ENCODE data around the gene GRM7. TPM values are rescaled to one million over a fixed set of nuclear protein-coding genes. Genes with fewer than 3 reads are reported as not detected.

Gene GRM7
- total RNA-seq, 2 donors from 2014 or later, result 0.68 to 3.9 TPM

DNA sequence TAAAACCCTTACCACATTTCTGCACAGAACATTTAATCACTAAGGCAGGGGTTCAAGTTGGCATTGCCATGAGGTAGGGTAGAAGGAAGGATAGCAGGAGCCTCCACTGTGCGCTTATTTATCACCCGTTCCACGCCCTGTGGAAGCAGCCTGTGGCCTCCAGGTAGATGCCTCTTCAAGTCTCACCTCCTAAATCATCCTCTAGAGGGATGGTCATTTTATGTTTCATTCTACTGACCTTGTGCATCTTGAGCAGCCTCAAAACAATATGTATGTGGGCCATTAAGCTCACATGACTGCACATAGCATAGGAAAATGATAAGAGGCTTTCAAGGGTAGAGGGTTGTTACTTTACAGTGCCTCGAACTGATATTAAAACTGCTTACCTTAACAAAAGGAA lies 546.2 kb downstream of the GRM7 start:
- Histone ChIP-seq H3K4me1 (ENCODE audit: control insufficient read depth in 1 of 2, low read depth in 2 of 2) (no peaks in the 10 kb centered on the region), H3K36me3 (no peaks in the 10 kb centered on the region), H3K27ac (no peak overlapping the region), H3K27me3 (replicated peaks; ENCODE audit: insufficient read depth) (no peaks in the 10 kb centered on the region), H3K4me3 (no peak overlapping the region), H3K9me3 (no peaks in the 10 kb centered on the region)
- DNase-seq (ENCODE audit: low spot score) (no peak), ATAC-seq (ENCODE audit: insufficient number of reproducible peaks, low FRiP score, low read depth) (no peak)
- TF ChIP-seq, protein P1, sequence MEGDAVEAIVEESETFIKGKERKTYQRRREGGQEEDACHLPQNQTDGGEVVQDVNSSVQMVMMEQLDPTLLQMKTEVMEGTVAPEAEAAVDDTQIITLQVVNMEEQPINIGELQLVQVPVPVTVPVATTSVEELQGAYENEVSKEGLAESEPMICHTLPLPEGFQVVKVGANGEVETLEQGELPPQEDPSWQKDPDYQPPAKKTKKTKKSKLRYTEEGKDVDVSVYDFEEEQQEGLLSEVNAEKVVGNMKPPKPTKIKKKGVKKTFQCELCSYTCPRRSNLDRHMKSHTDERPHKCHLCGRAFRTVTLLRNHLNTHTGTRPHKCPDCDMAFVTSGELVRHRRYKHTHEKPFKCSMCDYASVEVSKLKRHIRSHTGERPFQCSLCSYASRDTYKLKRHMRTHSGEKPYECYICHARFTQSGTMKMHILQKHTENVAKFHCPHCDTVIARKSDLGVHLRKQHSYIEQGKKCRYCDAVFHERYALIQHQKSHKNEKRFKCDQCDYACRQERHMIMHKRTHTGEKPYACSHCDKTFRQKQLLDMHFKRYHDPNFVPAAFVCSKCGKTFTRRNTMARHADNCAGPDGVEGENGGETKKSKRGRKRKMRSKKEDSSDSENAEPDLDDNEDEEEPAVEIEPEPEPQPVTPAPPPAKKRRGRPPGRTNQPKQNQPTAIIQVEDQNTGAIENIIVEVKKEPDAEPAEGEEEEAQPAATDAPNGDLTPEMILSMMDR (IDR thresholded peaks at IDR 0.05), result no peak

DNA sequence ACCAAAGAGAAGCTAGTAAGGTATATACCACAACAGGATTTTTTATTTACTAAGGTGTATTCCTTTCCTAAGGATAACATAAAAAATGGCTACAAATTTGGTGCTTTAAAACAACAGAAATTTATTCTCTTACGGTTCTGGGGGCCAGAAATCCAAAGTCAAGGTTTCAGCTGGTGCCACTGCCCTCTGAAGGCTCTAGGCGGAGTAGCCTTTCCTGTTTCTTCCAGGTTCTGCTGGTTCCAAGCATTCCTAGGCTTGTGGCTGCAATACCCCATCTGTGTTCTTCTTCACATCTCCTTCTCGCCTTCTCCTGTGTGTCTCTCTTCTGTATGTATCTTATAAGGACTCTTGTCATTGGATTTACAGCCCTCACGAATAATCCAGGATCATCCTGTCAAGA lies 549.9 kb downstream of the GRM7 start:
- no peaks in the 10 kb centered on the region for H3K36me3 ChIP-seq

DNA sequence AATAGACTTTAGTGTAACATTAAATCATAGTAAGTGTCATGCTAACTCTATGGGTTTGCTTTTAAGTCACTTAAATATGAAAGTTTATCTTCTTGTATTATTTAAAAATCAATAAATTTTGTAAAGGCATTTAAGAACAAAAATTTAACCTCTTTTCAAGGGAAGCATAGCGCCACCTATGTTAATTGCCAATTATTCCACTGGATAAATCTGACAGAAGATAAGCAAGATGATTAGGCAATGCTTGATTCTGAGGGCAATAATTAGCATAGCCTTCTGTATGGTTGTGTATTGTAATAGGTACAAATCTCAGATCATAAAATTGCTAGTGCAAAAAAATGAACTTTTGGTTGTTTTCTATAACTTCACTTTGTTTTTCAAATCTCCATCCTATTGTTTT lies 560.1 kb downstream of the GRM7 start:
- TF ChIP-seq, protein P1 (IDR thresholded peaks at IDR 0.05), result no peak

More for the DNA sequence above, 549.9 kb downstream of the GRM7 start:
- ATAC-seq (ENCODE audit: insufficient number of reproducible peaks, low FRiP score, low read depth) (no peak), DNase-seq (ENCODE audit: low spot score) (no peak)
- H3K9me3 ChIP-seq, result no peaks in the 10 kb centered on the region
- TF ChIP-seq, protein P1 (IDR thresholded peaks at IDR 0.05), result no peak
- H3K27me3 ChIP-seq (replicated peaks; ENCODE audit: insufficient read depth), result no peaks in the 10 kb centered on the region
- no peak overlapping the region for H3K4me3 ChIP-seq
- H3K4me1 ChIP-seq (ENCODE audit: control insufficient read depth in 1 of 2, low read depth in 2 of 2), result no peaks in the 10 kb centered on the region
- no peak overlapping the region for H3K27ac ChIP-seq

DNA sequence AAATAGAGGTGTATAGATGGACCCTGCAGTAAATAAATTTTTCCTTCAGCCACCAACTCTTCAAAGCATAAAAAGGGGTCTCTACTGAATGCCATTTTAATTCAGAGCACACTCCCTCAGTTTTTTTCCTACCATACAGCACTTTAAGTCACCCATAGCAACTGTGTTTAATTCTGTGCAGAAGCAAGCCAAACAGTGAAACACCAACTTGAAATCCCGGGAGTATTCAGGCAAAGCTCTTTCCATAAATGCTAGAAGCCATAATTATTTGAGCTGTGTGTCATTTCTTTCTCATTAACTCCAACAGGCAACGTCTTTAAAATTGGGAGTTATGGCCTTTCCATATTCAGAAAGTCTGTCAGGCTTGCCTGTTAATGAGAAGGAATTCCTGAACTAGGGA lies 562.1 kb downstream of the GRM7 start:
- ATAC-seq (ENCODE audit: insufficient number of reproducible peaks, low FRiP score, low read depth), result no peak
- no peak overlapping the region for H3K4me3 ChIP-seq

More for the DNA sequence above, 560.1 kb downstream of the GRM7 start:
- DNase-seq (ENCODE audit: low spot score), result no peak
- H3K4me3 ChIP-seq, result no peak overlapping the region
- no peaks in the 10 kb centered on the region for H3K9me3 ChIP-seq
- H3K27ac ChIP-seq, result no peak overlapping the region
- H3K27me3 ChIP-seq (replicated peaks; ENCODE audit: insufficient read depth), result no peaks in the 10 kb centered on the region
- H3K36me3 ChIP-seq, result no peaks in the 10 kb centered on the region
- H3K4me1 ChIP-seq (ENCODE audit: control insufficient read depth in 1 of 2, low read depth in 2 of 2), result no peaks in the 10 kb centered on the region
- ATAC-seq (ENCODE audit: insufficient number of reproducible peaks, low FRiP score, low read depth), result no peak

DNA sequence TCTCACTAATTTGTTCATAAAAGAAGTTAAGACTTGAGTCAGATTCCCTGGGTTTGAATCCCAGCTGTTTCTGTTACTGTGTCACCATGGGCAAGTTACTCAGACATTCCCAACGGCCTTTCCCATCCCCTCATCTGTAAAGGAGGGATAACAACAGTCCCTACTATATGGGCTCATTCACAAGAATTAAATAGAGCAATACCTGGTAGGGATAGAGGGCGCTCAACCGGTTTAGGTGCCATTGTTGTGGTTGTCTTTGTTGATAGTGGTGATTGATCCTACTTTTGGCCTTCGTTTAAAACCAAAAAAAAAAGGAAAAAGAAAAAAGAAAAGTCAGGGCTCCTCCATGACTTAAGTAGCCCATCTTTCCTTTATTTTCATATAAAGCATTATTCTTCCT lies 563.1 kb downstream of the GRM7 start:
- Histone ChIP-seq H3K36me3 (no peaks in the 10 kb centered on the region), H3K27me3 (replicated peaks; ENCODE audit: insufficient read depth) (no peaks in the 10 kb centered on the region), H3K4me1 (ENCODE audit: control insufficient read depth in 1 of 2, low read depth in 2 of 2) (peaks cover 3 to 10% of the 10 kb centered on the region in 2 donors), H3K9me3 (no peaks in the 10 kb centered on the region), H3K4me3 (no peak overlapping the region), H3K27ac (no peak overlapping the region)
- DNase-seq (ENCODE audit: low spot score) (no peak), ATAC-seq (ENCODE audit: insufficient number of reproducible peaks, low FRiP score, low read depth) (no peak)
- TF ChIP-seq, protein P1 (IDR thresholded peaks at IDR 0.05), result no peak

More for the DNA sequence above, 562.1 kb downstream of the GRM7 start:
- Histone ChIP-seq H3K27ac (no peak overlapping the region), H3K36me3 (no peaks in the 10 kb centered on the region), H3K4me1 (ENCODE audit: control insufficient read depth in 1 of 2, low read depth in 2 of 2) (peaks cover 3 to 4% of the 10 kb centered on the region in 2 donors), H3K9me3 (no peaks in the 10 kb centered on the region), H3K27me3 (replicated peaks; ENCODE audit: insufficient read depth) (no peaks in the 10 kb centered on the region)
- DNase-seq (ENCODE audit: low spot score), result no peak
- TF ChIP-seq, protein P1 (IDR thresholded peaks at IDR 0.05), result no peak

Data from thoracic aorta (tissue), 2 donors.